AG09319 (cell line): ENCODE results near the gene GRK4.
A peak's percentile ranks its signal among the peaks of the same experiment; 100 is the strongest.

Source experiments
- DNase-seq: peaks from one replicate; pipeline ENCODE4 v3.0.0-alpha.2; 2010; ENCODE audit warnings: low read depth; ENCODE audit errors: extremely low read depth
- CTCF ChIP-seq: IDR thresholded peaks from 2 replicates; pipeline ENCODE4 v1.5.1; 2011; ENCODE audit warnings: low read depth, mild to moderate bottlenecking, inconsistent platforms, low read length, moderate library complexity

GRK4 gene

GRCh38 chr4:2932951-2933565 lies 30.3 kb upstream of the GRK4 start:
- TF ChIP-seq CTCF, result no peak
- no peak for DNase-seq

- no peak for TF ChIP-seq CTCF
Measured at GRCh38 chr4:2933566-2934076, 29.8 kb upstream of the GRK4 start.

GRCh38 chr4:2934077-2934812 lies 29.1 kb upstream of the GRK4 start:
- DNase-seq, result no peak
- TF ChIP-seq CTCF, result no peak

More at GRCh38 chr4:2933566-2934076, 29.8 kb upstream of the GRK4 start:
- DNase-seq, result no peak

GRCh38 chr4:2934813-2935761 lies 28.3 kb upstream of the GRK4 start:
- TF ChIP-seq CTCF, result no peak; the same call in 1 of the 2 replicates
- DNase-seq, result peak; percentile 65

GRCh38 chr4:2935762-2936743 lies 27.3 kb upstream of the GRK4 start:
- no peak for DNase-seq
- no peak for TF ChIP-seq CTCF

- TF ChIP-seq CTCF, result no peak
- DNase-seq, result no peak
Measured at GRCh38 chr4:2936773-2937145, 26.6 kb upstream of the GRK4 start.
